NCI-H2081 (cell line): ENCODE data around the gene DOCK9.

Experiments
- DNase-seq, 2 experiments: peaks; one replicate each; lab custom pipeline; 2025; lab: John Stamatoyannopoulos, UW

DOCK9 gene

GRCh38 chr13:98848746-98849145 is 129.1 kb downstream of the DOCK9 start:
- DNase-seq = no peak

GRCh38 chr13:98847780-98848179 is 130.1 kb downstream of the DOCK9 start:
- DNase-seq = no peak

- DNase-seq = no peak
These were observed 130.9 kb downstream of the DOCK9 start for GRCh38 chr13:98846986-98847385.

GRCh38 chr13:98846521-98846920 is 131.3 kb downstream of the DOCK9 start:
- peak in 1 of 2 experiments; percentile 38 for DNase-seq

- no peak for DNase-seq
These were observed 132.1 kb downstream of the DOCK9 start for GRCh38 chr13:98845742-98846141.

GRCh38 chr13:98844021-98844420 is 133.8 kb downstream of the DOCK9 start:
- no peak for DNase-seq

- DNase-seq = no peak
These were observed 134.4 kb downstream of the DOCK9 start for GRCh38 chr13:98843482-98843877.

- DNase-seq = peak; percentile 75 to 84
These were observed 134.9 kb downstream of the DOCK9 start for GRCh38 chr13:98842858-98843481.

- DNase-seq = peak; percentile 25 to 62
These were observed 135.8 kb downstream of the DOCK9 start for GRCh38 chr13:98842070-98842469.

- peak; percentile 42 to 57 for DNase-seq
These were observed 137.8 kb downstream of the DOCK9 start for GRCh38 chr13:98839856-98840769.

- DNase-seq = no peak
These were observed 139.1 kb downstream of the DOCK9 start for GRCh38 chr13:98838776-98839175.

GRCh38 chr13:98837896-98838295 is 140.0 kb downstream of the DOCK9 start:
- no peak for DNase-seq

GRCh38 chr13:98835156-98835555 is 142.7 kb downstream of the DOCK9 start:
- no peak for DNase-seq

GRCh38 chr13:98834254-98834960 is 143.5 kb downstream of the DOCK9 start:
- no peak for DNase-seq

- no peak for DNase-seq
These were observed 146.6 kb downstream of the DOCK9 start for GRCh38 chr13:98831236-98831635.

GRCh38 chr13:98829541-98829940 is 148.3 kb downstream of the DOCK9 start:
- DNase-seq = no peak

- no peak for DNase-seq
These were observed 149.2 kb downstream of the DOCK9 start for GRCh38 chr13:98828614-98829013.

GRCh38 chr13:98827449-98827848 is 150.4 kb downstream of the DOCK9 start:
- DNase-seq = no peak

GRCh38 chr13:98826146-98826545 is 151.7 kb downstream of the DOCK9 start:
- DNase-seq = no peak

GRCh38 chr13:98825659-98826058 is 152.2 kb downstream of the DOCK9 start:
- no peak for DNase-seq

GRCh38 chr13:98824376-98825160 is 153.3 kb downstream of the DOCK9 start:
- no peak for DNase-seq

GRCh38 chr13:98823442-98823841 is 154.4 kb downstream of the DOCK9 start:
- DNase-seq = no peak
